ENCODE results near the gene SERPINA12. TPM values are rescaled to one million over a fixed set of nuclear protein-coding genes. Genes with fewer than 3 reads are reported as not detected.

SERPINA12 gene
- total and polyA plus RNA-seq, 2 of the 13 experiments (the other 11 are each of a cell fraction or from before 2014, with no cell fraction given): 0.08 TPM; not detected in 1

DNA sequence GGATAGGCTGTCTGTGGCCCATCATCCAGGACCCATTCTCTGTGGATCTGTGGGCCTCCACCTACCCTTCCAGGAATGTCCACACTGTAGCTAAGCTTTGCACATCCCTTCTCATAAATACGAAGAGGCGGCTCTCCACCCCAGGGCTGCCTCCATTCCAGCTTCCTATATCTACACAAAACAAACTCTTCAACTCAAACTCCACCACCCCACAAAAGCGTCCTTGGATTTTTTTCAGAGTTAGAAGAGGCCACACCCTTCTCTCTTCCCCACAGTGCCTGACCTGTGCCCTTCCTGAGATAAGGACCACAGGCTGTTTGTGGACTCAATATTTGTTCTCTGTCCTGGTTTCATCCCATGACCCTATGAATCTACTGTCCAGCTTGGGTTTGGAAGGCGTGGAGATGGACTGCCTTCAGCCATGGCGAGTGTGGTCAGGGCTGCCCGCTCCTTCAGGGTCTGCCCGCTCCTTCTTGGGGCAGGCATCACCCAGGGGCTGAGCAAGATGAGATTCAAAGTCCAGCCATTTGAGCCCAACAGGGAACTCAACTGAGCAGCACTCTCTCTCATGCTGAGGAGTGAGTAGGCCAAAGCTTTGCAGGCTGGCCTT is 13.0 kb upstream of the SERPINA12 start (continued):
- peak; percentile 32; the same call in 1 of the 2 replicates for TF ChIP-seq ARID4A (CRISPR knock-in tag; IDR thresholded peaks at IDR 0.05; ENCODE audit: borderline replicate concordance)
- peak; percentile 84; the same call in 1 of the 2 replicates for TF ChIP-seq HOXA3 (CRISPR knock-in tag; IDR thresholded peaks at IDR 0.05)
- no peak for TF ChIP-seq IRX3 (CRISPR knock-in tag; IDR thresholded peaks at IDR 0.05; ENCODE audit: borderline replicate concordance, low read depth)
- TF ChIP-seq, protein P1, sequence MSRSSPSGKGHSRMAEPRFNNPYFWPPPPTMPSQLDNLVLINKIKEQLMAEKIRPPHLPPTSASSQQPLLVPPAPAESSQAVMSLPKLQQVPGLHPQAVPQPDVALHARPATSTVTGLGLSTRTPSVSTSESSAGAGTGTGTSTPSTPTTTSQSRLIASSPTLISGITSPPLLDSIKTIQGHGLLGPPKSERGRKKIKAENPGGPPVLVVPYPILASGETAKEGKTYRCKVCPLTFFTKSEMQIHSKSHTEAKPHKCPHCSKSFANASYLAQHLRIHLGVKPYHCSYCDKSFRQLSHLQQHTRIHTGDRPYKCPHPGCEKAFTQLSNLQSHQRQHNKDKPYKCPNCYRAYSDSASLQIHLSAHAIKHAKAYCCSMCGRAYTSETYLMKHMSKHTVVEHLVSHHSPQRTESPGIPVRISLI (CRISPR knock-in tag; IDR thresholded peaks at IDR 0.05; ENCODE audit: borderline replicate concordance): peak; percentile 99
- TF ChIP-seq TP53 (CRISPR knock-in tag; conservative IDR thresholded peaks at IDR 0.05): no peak; the same call in 1 of the 2 replicates
- TF ChIP-seq ZSCAN31 (CRISPR knock-in tag; IDR thresholded peaks at IDR 0.05; ENCODE audit: low read depth): peak; percentile 51; the same call in 1 of the 2 replicates
- TF ChIP-seq HNRNPL (IDR thresholded peaks at IDR 0.05; ENCODE audit: low read depth, low read length): no peak
- peak; percentile 66 for TF ChIP-seq TEAD3 (CRISPR knock-in tag; optimal IDR thresholded peaks at IDR 0.05; ENCODE audit: borderline replicate concordance)
- TF ChIP-seq, protein P2, sequence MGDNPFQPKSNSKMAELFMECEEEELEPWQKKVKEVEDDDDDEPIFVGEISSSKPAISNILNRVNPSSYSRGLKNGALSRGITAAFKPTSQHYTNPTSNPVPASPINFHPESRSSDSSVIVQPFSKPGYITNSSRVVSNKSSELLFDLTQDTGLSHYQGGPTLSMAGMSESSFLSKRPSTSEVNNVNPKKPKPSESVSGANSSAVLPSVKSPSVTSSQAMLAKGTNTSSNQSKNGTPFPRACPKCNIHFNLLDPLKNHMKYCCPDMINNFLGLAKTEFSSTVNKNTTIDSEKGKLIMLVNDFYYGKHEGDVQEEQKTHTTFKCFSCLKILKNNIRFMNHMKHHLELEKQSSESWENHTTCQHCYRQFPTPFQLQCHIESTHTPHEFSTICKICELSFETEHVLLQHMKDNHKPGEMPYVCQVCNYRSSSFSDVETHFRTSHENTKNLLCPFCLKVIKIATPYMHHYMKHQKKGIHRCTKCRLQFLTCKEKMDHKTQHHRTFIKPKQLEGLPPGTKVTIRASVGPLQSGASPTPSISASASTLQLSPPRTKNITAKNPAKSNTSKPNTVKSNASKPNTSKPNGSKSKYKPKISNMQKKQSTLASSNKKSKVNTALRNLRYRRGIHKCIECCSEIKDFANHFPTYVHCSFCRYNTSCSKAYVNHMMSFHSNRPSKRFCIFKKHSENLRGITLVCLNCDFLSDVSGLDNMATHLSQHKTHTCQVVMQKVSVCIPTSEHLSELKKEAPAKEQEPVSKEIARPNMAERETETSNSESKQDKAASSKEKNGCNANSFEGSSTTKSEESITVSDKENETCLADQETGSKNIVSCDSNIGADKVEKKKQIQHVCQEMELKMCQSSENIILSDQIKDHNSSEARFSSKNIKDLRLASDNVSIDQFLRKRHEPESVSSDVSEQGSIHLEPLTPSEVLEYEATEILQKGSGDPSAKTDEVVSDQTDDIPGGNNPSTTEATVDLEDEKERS (CRISPR knock-in tag; IDR thresholded peaks at IDR 0.05): peak; percentile 71; the same call in 1 of the 2 replicates
- peak; percentile 76; the same call in 1 of the 2 replicates for TF ChIP-seq FOXJ3 (CRISPR knock-in tag; IDR thresholded peaks at IDR 0.05; ENCODE audit: borderline replicate concordance)
- TF ChIP-seq ELF4 (CRISPR knock-in tag; IDR thresholded peaks at IDR 0.05; ENCODE audit: borderline replicate concordance): 0 out of 2 replicates have a peak, but pooled peaks have one; percentile 30
- no peak for TF ChIP-seq KLF9 (CRISPR knock-in tag; IDR thresholded peaks at IDR 0.05; ENCODE audit: low read depth)
- peak; percentile 51; the same call in 1 of the 2 replicates for TF ChIP-seq ZNF564 (CRISPR knock-in tag; IDR thresholded peaks at IDR 0.05)
- TF ChIP-seq ZNF615 (CRISPR knock-in tag; IDR thresholded peaks at IDR 0.05; ENCODE audit: borderline replicate concordance): no peak
- TF ChIP-seq CBX5 (CRISPR knock-in tag; IDR thresholded peaks at IDR 0.05; ENCODE audit: borderline replicate concordance): no peak; the same call in 1 of the 2 replicates
- TF ChIP-seq ZKSCAN8 (CRISPR knock-in tag; IDR thresholded peaks at IDR 0.05; ENCODE audit: borderline replicate concordance): peak; percentile 68; the same call in 1 of the 2 replicates
- TF ChIP-seq SOX5 (CRISPR knock-in tag; IDR thresholded peaks at IDR 0.05; ENCODE audit: borderline replicate concordance): peak; percentile 89; the same call in 1 of the 2 replicates
- no peak for TF ChIP-seq ZNF382 (CRISPR knock-in tag; IDR thresholded peaks at IDR 0.05; ENCODE audit: borderline replicate concordance)
- TF ChIP-seq CSRNP2 (CRISPR knock-in tag; conservative IDR thresholded peaks at IDR 0.05; ENCODE audit: low read depth): no peak

All from HepG2 (cell line).